A549 (cell line): ENCODE results near the gene HOXC6. TPM values are rescaled to one million over a fixed set of nuclear protein-coding genes. Genes with fewer than 3 reads are reported as not detected.
A peak's percentile ranks its signal among the peaks of the same experiment; 100 is the strongest.

Experiments
- ATAC-seq, 2 experiments: fragments of 200-7000 bp in 1 of 2; fragments of >200 bp in 1 of 2; cut with Nextera tagmentation in 1 of 2; cut with Tn5 transposase in 1 of 2; 3 replicates each; pipeline versions ENCODE4 v1.8.0 to v1.9.1; 2018 to 2020; ENCODE audit warnings: mild to moderate bottlenecking in 1 of 2, moderate library complexity in 1 of 2
- CTCF ChIA-PET: fragments of 300-600 bp; sonication (Branson Sonifier 250); formaldehyde crosslinking; extraction: SDS; loops from one replicate; lab custom pipeline; 2021; ENCODE audit warnings: antibody characterized with exemption, inconsistent platforms; lab: Yijun Ruan, JAX
- POLR2A ChIA-PET: fragments of 350-600 bp; formaldehyde crosslinking; extraction: SDS; loops from one replicate; lab custom pipeline; 2021; ENCODE audit warnings: antibody characterized with exemption, inconsistent platforms; lab: Yijun Ruan, JAX
- DNase-seq, 2 experiments: peaks; one replicate each; pipeline versions ENCODE4 v3.0.0 to v3.0.0-alpha.2; 2011 to 2016; ENCODE audit warnings: low read depth in 1 of 2, low spot score in 1 of 2
- FAIRE-seq: peaks from 2 replicates; lab custom pipeline; 2011; peaks lifted over from hg19 to GRCh38; lab: Jason Lieb, UNC
- H3K27ac ChIP-seq, 2 experiments: fragments of >200 bp; sonication (Bioruptor Twin); formaldehyde crosslinking; 3 replicates each; pipeline ENCODE4 v1.5.1; 2016 to 2017
- H3K4me1 ChIP-seq: fragments of >200 bp; sonication (Bioruptor Twin); formaldehyde crosslinking; 3 replicates; pipeline ENCODE4 v1.6.1; 2016
- H3K4me2 ChIP-seq: fragments of >200 bp; sonication (Bioruptor Twin); formaldehyde crosslinking; 3 replicates; pipeline ENCODE4 v1.6.1; 2016
- H3K4me3 ChIP-seq: fragments of >200 bp; sonication (Bioruptor Twin); formaldehyde crosslinking; 3 replicates; pipeline ENCODE4 v1.5.1; 2016
- H3K9me3 ChIP-seq: fragments of >200 bp; sonication (Bioruptor Twin); formaldehyde crosslinking; 3 replicates; pipeline ENCODE4 v1.6.1; 2016
- CEBPB ChIP-seq, 2 experiments: fragments of >200 bp in 1 of 2; sonication (Bioruptor Twin) in 1 of 2; formaldehyde crosslinking in 1 of 2; IDR thresholded peaks; 2 replicates each; pipeline ENCODE4 v1.6.1; 2012 to 2016
- CHD2 ChIP-seq: fragments of 150-350 bp; IDR thresholded peaks from 2 replicates; pipeline ENCODE4 v1.6.1; 2014; ENCODE audit warnings: low read length; ENCODE audit not compliant: partially characterized antibody
- CHD4 ChIP-seq: fragments of 200-600 bp; sonication (generic); IDR thresholded peaks from 2 replicates; pipeline ENCODE4 v1.6.1; 2016; ENCODE audit warnings: antibody characterized with exemption, mild to moderate bottlenecking, borderline replicate concordance
- EHF ChIP-seq: fragments of 250-450 bp; sonication (Bioruptor Pico); IDR thresholded peaks from 2 replicates; pipeline ENCODE4 v1.5.0; 2020; ENCODE audit warnings: mild to moderate bottlenecking
- ESRRA ChIP-seq: fragments of 150-350 bp; IDR thresholded peaks from 2 replicates; pipeline ENCODE4 v1.6.1; 2014; ENCODE audit warnings: mild to moderate bottlenecking, low read length, borderline replicate concordance
- FOSB ChIP-seq: fragments of 250-450 bp; sonication (Bioruptor Pico); IDR thresholded peaks from 2 replicates; pipeline ENCODE4 v1.5.0; 2020; ENCODE audit warnings: mild to moderate bottlenecking, moderate library complexity
- GATA3 ChIP-seq: IDR thresholded peaks from 2 replicates; pipeline ENCODE4 v1.6.1; 2012; ENCODE audit warnings: borderline replicate concordance
- HDAC2 ChIP-seq: fragments of 200-600 bp; sonication (generic); IDR thresholded peaks from 2 replicates; pipeline ENCODE4 v1.6.1; 2016
- HOXA7 ChIP-seq: fragments of 250-450 bp; sonication (Bioruptor Pico); IDR thresholded peaks from 2 replicates; pipeline ENCODE4 v1.5.0; 2020; ENCODE audit warnings: mild to moderate bottlenecking, moderate library complexity
- JUNB ChIP-seq: fragments of >200 bp; sonication (Bioruptor Twin); formaldehyde crosslinking; IDR thresholded peaks from 2 replicates; pipeline ENCODE4 v1.6.1; 2016
- KDM1A ChIP-seq: fragments of 200-600 bp; sonication (generic); IDR thresholded peaks from 2 replicates; pipeline ENCODE4 v1.6.1; 2016; ENCODE audit warnings: low read depth, mild to moderate bottlenecking
- KDM5A ChIP-seq: fragments of 200-600 bp; sonication (generic); IDR thresholded peaks from 2 replicates; pipeline ENCODE4 v1.6.1; 2016; ENCODE audit warnings: antibody characterized with exemption, mild to moderate bottlenecking
- RAD21 ChIP-seq, 2 experiments: fragments of >200 bp in 1 of 2; sonication (Bioruptor Twin) in 1 of 2; formaldehyde crosslinking in 1 of 2; IDR thresholded peaks in 1 of 2; conservative IDR thresholded peaks in 1 of 2; 2 replicates in 1 of 2; 3 replicates in 1 of 2; pipeline ENCODE4 v1.6.1; 2012 to 2018; ENCODE audit warnings: inconsistent platforms in 1 of 2
- RARB ChIP-seq: fragments of 250-450 bp; sonication (Bioruptor Pico); IDR thresholded peaks from 2 replicates; pipeline ENCODE4 v1.8.0; 2021; ENCODE audit warnings: mild to moderate bottlenecking, moderate library complexity
- RCOR1 ChIP-seq: fragments of 150-350 bp; IDR thresholded peaks from 2 replicates; pipeline ENCODE4 v1.6.1; 2014; ENCODE audit warnings: antibody characterized with exemption, low read length, low read depth
- RNF2 ChIP-seq: fragments of 200-600 bp; sonication (generic); IDR thresholded peaks from 2 replicates; pipeline ENCODE4 v1.6.1; 2016; ENCODE audit warnings: low read depth, mild to moderate bottlenecking, antibody characterized with exemption, moderate library complexity, borderline replicate concordance
- TFCP2L1 ChIP-seq: fragments of 250-450 bp; sonication (Bioruptor Pico); IDR thresholded peaks from 2 replicates; pipeline ENCODE4 v1.5.0; 2021; ENCODE audit warnings: mild to moderate bottlenecking
- ZSCAN20 ChIP-seq: fragments of 250-450 bp; sonication (Bioruptor Pico); IDR thresholded peaks from 2 replicates; pipeline ENCODE4 v1.8.0; 2022; ENCODE audit warnings: mild to moderate bottlenecking, moderate library complexity
- WGBS: methylation state at CpG from one replicate; pipeline ENCODE4 v1.1.6; 2017; ENCODE audit errors: missing lambda C conversion rate; 5-methylcytosine and 5-hydroxymethylcytosine counted together
- polyA plus RNA-seq, 4 experiments: library from polyadenylated mRNA; depleted of rRNA in 3 of 4; stranded (reverse); fragments of >200 nt; fragmentation: RNase III in 1 of 4; extraction: RNeasy Plus Mini Kit Qiagen cat#74134 plus additional on column Dnase treatment in 1 of 4; gene quantifications; 2 replicates in 3 of 4; 3 replicates in 1 of 4; pipeline ENCODE4 v1.2.3, GENCODE V29; 2011 to 2017
- TF ChIP-seq, protein P1 (sequence below): IDR thresholded peaks from 2 replicates; pipeline ENCODE4 v1.6.1; 2012
- TF ChIP-seq, protein P2 (sequence below): fragments of 150-350 bp; IDR thresholded peaks from 2 replicates; pipeline ENCODE4 v1.6.1; 2014; ENCODE audit warnings: low read depth, mild to moderate bottlenecking, low read length
- TF ChIP-seq, protein P3 (sequence below): fragments of >200 bp; sonication (Bioruptor Twin); formaldehyde crosslinking; IDR thresholded peaks from 2 replicates; pipeline ENCODE4 v1.6.1; 2016
- TF ChIP-seq, protein P4 (sequence below): fragments of 200-600 bp; sonication (generic); IDR thresholded peaks from 2 replicates; pipeline ENCODE4 v1.6.1; 2016; ENCODE audit warnings: antibody characterized with exemption, mild to moderate bottlenecking, moderate library complexity

Gene HOXC6
- polyA plus RNA-seq, 2 of the 4 experiments (the other 2 are of a cell fraction): 5.2 to 6.0 TPM

DNA sequence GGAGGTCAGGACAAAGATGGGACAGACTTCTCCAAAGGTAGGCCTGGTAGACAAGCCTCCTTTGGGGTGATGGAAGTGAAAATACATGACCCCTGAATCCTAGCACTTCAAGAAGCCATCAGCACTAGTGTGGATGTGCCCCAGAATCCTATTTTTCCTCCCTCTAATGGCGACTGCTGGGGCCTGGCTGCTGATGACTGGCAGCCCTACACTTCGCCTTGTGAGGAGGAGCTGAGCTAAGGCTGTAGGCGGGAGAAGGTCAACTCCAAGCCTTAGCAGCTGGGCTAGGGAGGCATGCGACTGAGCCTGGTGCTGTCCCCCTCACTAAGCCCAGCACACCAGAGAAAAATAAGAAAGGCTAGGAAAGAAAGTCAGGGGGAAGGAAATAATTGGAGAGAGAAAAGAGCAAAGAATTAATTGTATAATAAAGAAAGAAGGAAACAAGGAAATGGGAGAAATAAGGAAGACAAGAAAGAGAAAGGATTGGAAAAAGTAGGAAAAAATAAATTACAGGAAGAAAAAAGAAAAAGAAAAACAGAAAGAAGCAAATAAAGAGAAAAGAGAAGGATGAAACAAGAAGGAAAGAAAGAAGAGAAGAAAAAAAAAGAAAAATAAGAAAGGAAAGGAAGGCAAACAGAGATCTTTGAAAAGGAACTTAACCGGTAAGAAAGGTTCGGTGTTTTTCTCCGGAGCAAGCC is 48.0 kb upstream of the HOXC6 start (continued):
- TF ChIP-seq FOSB (CRISPR knock-in tag) (no peak), RNF2 (no peak), RARB (no peak)
- TF ChIP-seq, protein P1, sequence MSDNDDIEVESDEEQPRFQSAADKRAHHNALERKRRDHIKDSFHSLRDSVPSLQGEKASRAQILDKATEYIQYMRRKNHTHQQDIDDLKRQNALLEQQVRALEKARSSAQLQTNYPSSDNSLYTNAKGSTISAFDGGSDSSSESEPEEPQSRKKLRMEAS: no peak
- TF ChIP-seq, protein P2, sequence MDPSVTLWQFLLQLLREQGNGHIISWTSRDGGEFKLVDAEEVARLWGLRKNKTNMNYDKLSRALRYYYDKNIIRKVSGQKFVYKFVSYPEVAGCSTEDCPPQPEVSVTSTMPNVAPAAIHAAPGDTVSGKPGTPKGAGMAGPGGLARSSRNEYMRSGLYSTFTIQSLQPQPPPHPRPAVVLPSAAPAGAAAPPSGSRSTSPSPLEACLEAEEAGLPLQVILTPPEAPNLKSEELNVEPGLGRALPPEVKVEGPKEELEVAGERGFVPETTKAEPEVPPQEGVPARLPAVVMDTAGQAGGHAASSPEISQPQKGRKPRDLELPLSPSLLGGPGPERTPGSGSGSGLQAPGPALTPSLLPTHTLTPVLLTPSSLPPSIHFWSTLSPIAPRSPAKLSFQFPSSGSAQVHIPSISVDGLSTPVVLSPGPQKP: no peak

DNA sequence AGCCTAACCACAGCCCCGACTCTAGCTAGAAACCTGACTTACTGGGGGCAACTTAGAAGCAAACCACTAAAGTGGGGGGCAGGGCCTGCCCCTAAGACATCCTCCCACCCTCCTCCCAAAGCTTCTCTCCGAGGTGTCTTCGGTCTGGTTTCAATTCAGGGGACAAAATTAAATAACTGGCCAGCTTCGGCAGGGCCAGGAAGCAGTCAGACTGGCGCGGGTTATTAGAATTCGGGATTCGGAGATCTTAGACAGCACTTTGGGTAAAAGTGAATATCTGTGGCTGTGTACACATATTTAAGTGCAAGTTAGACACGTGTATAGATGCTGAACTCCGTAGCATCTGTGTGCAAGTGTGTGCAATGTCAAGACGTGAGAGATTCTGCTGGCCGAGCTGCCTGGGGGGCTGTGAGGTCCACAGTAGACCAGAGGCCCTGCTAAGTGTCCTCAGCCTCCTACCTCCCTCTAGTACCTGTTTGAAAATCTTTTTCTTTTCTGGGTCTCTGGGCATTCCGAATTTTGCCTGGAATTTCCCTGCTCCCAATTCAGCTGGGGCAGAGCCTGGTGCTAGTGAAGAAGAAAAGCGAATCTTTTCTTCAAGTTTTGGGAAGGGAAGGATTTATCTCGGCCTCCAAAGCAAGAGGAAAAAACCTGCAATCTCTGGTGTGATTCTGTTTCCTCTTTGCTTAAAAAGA is 47.3 kb upstream of the HOXC6 start:
- ATAC-seq: no peak
- Histone ChIP-seq H3K9me3 (no peaks in the 10 kb centered on the region), H3K4me2 (no peak overlapping the region), H3K4me1 (peaks cover 32% of the 10 kb centered on the region), H3K4me3 (no peak overlapping the region), H3K27ac (no peak overlapping the region)
- no peak for FAIRE-seq
- WGBS: 79% methylated on average over 15 of the region's 15 CpGs
- ChIA-PET CTCF (interaction anchor here (1.1 to 1.6 kb wide), 3 partner anchors 227 to 234 kb away, joined by 3 to 5 read pairs (median 3); no protein-coding TSS in a partner anchor), POLR2A (no interaction called here)
- TF ChIP-seq HDAC2 (no peak), TFCP2L1 (CRISPR knock-in tag) (no peak), CEBPB (IDR thresholded peaks at IDR 0.05) (no peak), GATA3 (no peak), KDM5A (no peak), ESRRA (no peak)
- DNase-seq: no peak

DNA sequence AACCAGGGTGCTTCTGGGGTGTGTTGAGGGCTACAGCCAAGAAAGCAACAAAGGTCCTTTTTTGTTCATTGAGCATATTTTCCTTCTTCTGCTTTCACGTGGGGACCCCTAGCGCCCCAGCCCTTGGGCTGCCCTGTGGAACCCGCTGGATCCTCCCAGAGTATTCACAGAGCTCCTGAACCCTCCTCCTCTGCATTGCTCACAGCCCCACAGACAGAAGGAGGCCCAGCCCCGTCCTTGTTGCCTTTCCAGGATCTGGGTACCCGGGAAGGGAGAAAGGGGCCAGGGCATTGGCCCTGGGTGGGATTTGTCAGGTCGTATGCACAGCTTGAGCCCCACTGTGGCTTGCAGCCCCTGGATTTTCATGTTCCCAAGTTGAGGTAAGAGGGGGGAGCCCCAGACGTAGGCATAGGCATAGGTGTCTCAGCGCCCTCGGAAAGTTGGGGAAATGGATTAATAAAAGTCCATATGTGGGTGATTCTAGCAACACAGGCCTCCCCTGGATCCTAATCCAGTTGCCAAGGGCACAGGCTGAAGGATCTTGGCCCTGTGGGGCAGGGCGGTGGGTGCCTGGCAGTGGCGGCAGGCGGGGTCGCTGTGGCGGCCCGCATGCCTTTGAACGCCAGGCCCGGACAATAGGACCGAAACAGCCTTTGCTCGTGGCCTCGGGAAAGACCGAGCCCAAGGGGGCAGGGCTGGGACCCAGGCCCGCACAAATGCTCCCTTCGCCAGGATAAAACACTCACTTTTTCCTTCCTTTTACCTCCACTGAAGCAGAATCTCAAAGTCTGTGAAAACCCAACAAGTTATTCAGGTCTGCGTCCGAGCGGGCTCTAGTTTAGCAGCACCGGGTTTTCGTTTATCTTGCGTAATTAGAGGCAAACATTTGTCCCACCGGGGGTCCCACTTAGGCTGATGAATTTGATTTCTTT is 46.3 kb upstream of the HOXC6 start:
- no peak for TF ChIP-seq CHD4
- TF ChIP-seq RCOR1: no peak
- CTCF ChIA-PET: interaction anchor here (0.7 to 1.6 kb wide), 4 partner anchors 226 to 233 kb away, joined by 3 to 5 read pairs (median 3); no protein-coding TSS in a partner anchor
- no peak overlapping the region for H3K4me3 ChIP-seq

DNA sequence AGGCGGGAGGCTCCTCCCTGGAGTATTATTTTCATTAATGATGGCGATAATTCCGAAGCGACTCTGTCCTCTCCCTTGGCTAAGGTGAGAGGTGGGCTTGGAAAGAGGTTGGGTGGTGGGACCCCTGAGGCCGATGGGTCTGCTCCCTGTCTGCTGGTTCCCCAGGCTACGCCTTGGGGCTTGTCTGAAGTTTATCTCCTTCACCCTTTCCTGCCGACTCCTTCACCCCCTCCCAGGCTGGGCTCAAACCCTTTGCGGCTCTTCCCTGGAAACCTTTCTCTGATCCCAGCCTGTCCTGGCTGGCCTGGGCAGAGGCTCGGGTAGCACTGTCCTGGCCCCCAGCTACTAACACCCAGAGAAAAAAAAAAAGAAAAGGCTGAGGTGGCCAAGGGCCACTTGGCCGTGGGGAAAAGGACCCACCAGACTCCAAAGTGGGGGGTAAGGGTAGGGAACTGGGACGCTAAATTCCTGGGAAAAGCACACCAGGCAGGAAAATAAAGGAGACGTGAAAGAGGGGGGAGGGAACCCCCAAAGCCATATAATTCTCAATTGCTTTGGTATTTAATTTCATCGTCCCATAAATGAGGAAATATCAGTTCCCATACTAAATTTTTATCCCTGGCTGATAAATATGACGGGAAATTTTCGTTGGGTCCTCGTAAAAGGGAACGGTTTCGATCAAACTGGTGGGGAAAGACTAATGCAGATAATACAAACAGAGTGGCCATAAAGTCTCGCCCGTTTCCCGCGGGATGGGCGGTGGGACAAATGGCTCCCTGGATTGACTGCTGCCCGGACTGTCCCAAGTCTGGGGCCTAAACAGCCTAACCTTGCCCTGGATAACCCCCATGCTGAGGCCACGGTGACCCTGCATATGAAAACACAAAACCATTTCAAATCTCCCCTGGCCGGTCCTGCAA is 45.3 kb upstream of the HOXC6 start:
- no peak overlapping the region for H3K27ac ChIP-seq
- H3K4me2 ChIP-seq: no peak overlapping the region
- DNase-seq: no peak
- TF ChIP-seq GATA3: no peak
- TF ChIP-seq, protein P3, sequence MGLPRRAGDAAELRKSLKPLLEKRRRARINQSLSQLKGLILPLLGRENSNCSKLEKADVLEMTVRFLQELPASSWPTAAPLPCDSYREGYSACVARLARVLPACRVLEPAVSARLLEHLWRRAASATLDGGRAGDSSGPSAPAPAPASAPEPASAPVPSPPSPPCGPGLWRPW: no peak
- TF ChIP-seq, protein P4, sequence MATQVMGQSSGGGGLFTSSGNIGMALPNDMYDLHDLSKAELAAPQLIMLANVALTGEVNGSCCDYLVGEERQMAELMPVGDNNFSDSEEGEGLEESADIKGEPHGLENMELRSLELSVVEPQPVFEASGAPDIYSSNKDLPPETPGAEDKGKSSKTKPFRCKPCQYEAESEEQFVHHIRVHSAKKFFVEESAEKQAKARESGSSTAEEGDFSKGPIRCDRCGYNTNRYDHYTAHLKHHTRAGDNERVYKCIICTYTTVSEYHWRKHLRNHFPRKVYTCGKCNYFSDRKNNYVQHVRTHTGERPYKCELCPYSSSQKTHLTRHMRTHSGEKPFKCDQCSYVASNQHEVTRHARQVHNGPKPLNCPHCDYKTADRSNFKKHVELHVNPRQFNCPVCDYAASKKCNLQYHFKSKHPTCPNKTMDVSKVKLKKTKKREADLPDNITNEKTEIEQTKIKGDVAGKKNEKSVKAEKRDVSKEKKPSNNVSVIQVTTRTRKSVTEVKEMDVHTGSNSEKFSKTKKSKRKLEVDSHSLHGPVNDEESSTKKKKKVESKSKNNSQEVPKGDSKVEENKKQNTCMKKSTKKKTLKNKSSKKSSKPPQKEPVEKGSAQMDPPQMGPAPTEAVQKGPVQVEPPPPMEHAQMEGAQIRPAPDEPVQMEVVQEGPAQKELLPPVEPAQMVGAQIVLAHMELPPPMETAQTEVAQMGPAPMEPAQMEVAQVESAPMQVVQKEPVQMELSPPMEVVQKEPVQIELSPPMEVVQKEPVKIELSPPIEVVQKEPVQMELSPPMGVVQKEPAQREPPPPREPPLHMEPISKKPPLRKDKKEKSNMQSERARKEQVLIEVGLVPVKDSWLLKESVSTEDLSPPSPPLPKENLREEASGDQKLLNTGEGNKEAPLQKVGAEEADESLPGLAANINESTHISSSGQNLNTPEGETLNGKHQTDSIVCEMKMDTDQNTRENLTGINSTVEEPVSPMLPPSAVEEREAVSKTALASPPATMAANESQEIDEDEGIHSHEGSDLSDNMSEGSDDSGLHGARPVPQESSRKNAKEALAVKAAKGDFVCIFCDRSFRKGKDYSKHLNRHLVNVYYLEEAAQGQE: no peak
- no peak for TF ChIP-seq JUNB
- TF ChIP-seq KDM1A: no peak
- no peak for TF ChIP-seq CHD2
- TF ChIP-seq HOXA7 (CRISPR knock-in tag): no peak
- TF ChIP-seq EHF (CRISPR knock-in tag): no peak
- no peak for TF ChIP-seq RCOR1
- TF ChIP-seq RAD21 (conservative IDR thresholded peaks at IDR 0.05 in 1 of 2, IDR thresholded peaks at IDR 0.05 in 1 of 2): no peak
- no peak for TF ChIP-seq ZSCAN20 (CRISPR knock-in tag)

More for the DNA sequence above, 46.3 kb upstream of the HOXC6 start:
- no peak overlapping the region for H3K4me2 ChIP-seq
- no peaks in the 10 kb centered on the region for H3K9me3 ChIP-seq
- ATAC-seq: no peak
- H3K27ac ChIP-seq: 0 out of 6 replicates have a peak overlapping the region, but pooled peaks of 1 of the 2 experiments have one; percentile 2
- FAIRE-seq: no peak
- WGBS: 81% methylated on average over 30 of the region's 30 CpGs
- DNase-seq: no peak
- H3K4me1 ChIP-seq: peaks cover 32% of the 10 kb centered on the region
- POLR2A ChIA-PET: no interaction called here

More for the DNA sequence above, 45.3 kb upstream of the HOXC6 start:
- ChIA-PET POLR2A (no interaction called here), CTCF (no interaction called here)
- no peak for ATAC-seq
- Histone ChIP-seq H3K9me3 (no peaks in the 10 kb centered on the region), H3K4me3 (no peak overlapping the region), H3K4me1 (peaks cover 26% of the 10 kb centered on the region)
- 88% methylated on average over 26 of the region's 26 CpGs for WGBS
- no peak for FAIRE-seq
